HG03558 (cell line): Measurements from ENCODE around the gene APOL4.
"Not testable (repeated sequence)": the region's sequence is repeated elsewhere in the genome, so short reads cannot be mapped to it uniquely, and the experiment has no call there.

Experiments used
- ATAC-seq: cut with Tn5 transposase; IDR thresholded peaks from one replicate; pipeline ENCODE4 v1.9.1; 2021; ENCODE audit warnings: moderate number of reproducible peaks; ENCODE audit not compliant: unreplicated experiment; ENCODE audit errors: extremely low read depth

APOL4 gene

GRCh38 chr22:36232715-36233401 lies 31.2 kb upstream of the APOL4 start:
- ATAC-seq = no peak

GRCh38 chr22:36231051-36231450 lies 29.4 kb upstream of the APOL4 start:
- ATAC-seq = not testable (repeated sequence)

GRCh38 chr22:36229649-36230048 lies 28.0 kb upstream of the APOL4 start:
- ATAC-seq = not testable (repeated sequence)

GRCh38 chr22:36228944-36229343 lies 27.3 kb upstream of the APOL4 start:
- ATAC-seq = no peak

- ATAC-seq = not testable (repeated sequence)
Observed at GRCh38 chr22:36228369-36228768, 26.8 kb upstream of the APOL4 start.

GRCh38 chr22:36227806-36228205 lies 26.2 kb upstream of the APOL4 start:
- ATAC-seq = no peak

GRCh38 chr22:36227396-36227795 lies 25.8 kb upstream of the APOL4 start:
- no peak for ATAC-seq

GRCh38 chr22:36226189-36226588 lies 24.6 kb upstream of the APOL4 start:
- ATAC-seq = no peak

GRCh38 chr22:36225333-36225922 lies 23.8 kb upstream of the APOL4 start:
- no peak for ATAC-seq

- no peak for ATAC-seq
Observed at GRCh38 chr22:36224245-36224644, 22.6 kb upstream of the APOL4 start.

- ATAC-seq = no peak
Observed at GRCh38 chr22:36223504-36223903, 21.9 kb upstream of the APOL4 start.

GRCh38 chr22:36222887-36223450 lies 21.4 kb upstream of the APOL4 start:
- no peak for ATAC-seq

- ATAC-seq = no peak
Observed at GRCh38 chr22:36221799-36222751, 20.5 kb upstream of the APOL4 start.

- no peak for ATAC-seq
Observed at GRCh38 chr22:36220451-36220921, 18.9 kb upstream of the APOL4 start.

GRCh38 chr22:36218648-36219193 lies 17.1 kb upstream of the APOL4 start:
- no peak for ATAC-seq

GRCh38 chr22:36215981-36216380 lies 14.4 kb upstream of the APOL4 start:
- no peak for ATAC-seq

- ATAC-seq = no peak
Observed at GRCh38 chr22:36213586-36213985, 12.0 kb upstream of the APOL4 start.

GRCh38 chr22:36212901-36213300 lies 11.3 kb upstream of the APOL4 start:
- no peak for ATAC-seq

- ATAC-seq = no peak
Observed at GRCh38 chr22:36211237-36211861, 9.7 kb upstream of the APOL4 start.

GRCh38 chr22:36210224-36210623 lies 8.6 kb upstream of the APOL4 start:
- ATAC-seq = no peak
